Measurements from ENCODE around the gene CBR4.

DNA sequence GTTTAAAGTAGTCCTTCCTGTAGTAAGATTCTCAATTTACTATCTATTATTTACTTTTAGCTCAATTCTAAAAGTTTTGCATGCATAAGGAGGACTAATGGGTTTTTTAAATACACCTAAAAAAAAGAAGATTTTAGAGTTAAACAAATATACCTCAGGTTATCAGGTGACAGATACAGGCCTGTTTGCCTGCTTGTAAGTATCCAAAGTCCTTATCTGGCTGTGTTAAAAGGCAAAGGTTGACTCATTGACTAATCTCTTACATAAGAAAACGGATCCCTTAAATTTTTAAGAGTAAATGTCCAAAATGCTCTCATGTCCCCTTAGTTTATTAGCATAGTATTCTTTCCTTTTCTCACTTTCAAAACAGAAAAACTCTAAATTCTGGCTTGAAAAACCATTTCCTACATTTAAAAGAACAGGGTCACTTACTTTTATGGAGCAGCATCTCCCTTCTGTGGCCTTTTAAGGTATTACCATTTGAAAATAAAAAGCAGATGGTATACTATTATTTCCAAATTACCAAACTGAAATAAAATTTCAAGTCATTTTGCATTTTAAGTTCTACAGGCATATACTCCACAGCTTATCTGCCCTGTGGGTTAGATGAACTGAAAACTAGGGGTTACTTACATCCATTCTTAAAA lies 4.5 kb downstream of the CBR4 start:
- TF ChIP-seq, protein P1, sequence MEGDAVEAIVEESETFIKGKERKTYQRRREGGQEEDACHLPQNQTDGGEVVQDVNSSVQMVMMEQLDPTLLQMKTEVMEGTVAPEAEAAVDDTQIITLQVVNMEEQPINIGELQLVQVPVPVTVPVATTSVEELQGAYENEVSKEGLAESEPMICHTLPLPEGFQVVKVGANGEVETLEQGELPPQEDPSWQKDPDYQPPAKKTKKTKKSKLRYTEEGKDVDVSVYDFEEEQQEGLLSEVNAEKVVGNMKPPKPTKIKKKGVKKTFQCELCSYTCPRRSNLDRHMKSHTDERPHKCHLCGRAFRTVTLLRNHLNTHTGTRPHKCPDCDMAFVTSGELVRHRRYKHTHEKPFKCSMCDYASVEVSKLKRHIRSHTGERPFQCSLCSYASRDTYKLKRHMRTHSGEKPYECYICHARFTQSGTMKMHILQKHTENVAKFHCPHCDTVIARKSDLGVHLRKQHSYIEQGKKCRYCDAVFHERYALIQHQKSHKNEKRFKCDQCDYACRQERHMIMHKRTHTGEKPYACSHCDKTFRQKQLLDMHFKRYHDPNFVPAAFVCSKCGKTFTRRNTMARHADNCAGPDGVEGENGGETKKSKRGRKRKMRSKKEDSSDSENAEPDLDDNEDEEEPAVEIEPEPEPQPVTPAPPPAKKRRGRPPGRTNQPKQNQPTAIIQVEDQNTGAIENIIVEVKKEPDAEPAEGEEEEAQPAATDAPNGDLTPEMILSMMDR (conservative IDR thresholded peaks at IDR 0.05; ENCODE audit: low read depth, low read length) = peak; percentile 61; the same call in 1 of the 2 replicates
- no peak for TF ChIP-seq EZH2phosphoT487 (IDR thresholded peaks at IDR 0.05; ENCODE audit: borderline replicate concordance, low read length)
- no peak for TF ChIP-seq EZH2 (IDR thresholded peaks at IDR 0.05; ENCODE audit: low read length, unreplicated experiment)

Measured in PC-3 (cell line).